ENCODE results near the gene SLCO3A1.
"Not testable (repeated sequence)": the region's sequence is repeated elsewhere in the genome, so short reads cannot be mapped to it uniquely, and the experiment has no call there.

Gene SLCO3A1

GRCh38 chr15:91940496-91941381, 87.2 kb downstream of the SLCO3A1 start:
- DNase-seq (ENCODE audit: low read depth): no peak

- no peak for DNase-seq (ENCODE audit: low read depth)
Observed at GRCh38 chr15:91941871-91942658, 88.6 kb downstream of the SLCO3A1 start.

DNA sequence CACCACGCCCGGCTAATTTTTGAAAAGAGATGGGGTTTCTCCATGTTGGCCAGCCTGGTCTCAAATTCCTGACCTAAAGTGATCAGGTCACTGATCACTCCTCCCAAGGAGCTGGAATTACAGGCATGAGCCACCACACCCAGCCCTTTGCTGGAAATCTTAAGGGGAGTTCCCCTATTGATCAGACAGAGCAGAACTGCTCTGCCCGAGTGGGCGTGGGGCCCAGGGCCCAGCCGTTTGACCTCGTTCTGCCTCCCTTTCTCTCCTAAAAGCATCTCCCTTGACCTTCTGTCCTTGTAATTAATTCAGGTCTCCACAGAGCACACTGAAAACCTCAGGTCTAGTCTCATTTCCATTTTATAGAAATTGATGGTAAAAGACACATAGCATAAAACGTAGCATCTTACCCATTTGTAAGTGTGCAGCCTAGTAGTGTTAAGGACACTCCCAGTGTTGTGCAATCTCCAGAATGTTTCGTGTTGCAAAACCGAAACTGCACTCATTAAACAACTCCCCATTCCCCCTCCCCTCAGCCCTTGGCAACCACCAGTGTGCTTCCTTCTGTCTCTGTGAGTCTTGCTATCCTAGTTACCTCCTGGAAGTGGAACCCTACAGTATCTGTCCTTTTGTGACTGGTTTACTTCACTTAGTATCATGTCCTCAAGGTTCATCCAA, 89.3 kb downstream of the SLCO3A1 start:
- DNase-seq (ENCODE audit: low read depth): no peak

DNA sequence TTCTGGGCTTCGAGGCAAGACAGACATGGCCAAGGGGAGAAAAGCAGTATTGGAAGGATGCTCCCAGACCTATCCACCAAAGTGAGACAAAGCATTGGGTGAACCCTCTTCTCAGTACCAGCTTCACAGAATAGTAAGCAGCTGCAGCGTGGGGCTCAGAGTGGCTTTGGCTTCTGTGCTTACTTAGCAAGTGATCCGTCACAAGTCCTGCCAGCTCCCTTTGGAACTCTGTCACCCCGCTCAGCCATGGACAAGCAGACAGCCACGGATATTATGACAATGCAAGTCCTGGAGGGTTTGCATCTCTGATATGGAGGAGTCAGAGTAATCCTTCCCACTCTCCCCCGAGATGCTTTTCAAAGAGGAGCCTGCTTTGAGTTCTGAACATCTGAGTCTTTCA, 90.8 kb downstream of the SLCO3A1 start:
- no peak for DNase-seq (ENCODE audit: low read depth)

GRCh38 chr15:91945385-91945784, 91.9 kb downstream of the SLCO3A1 start:
- DNase-seq (ENCODE audit: low read depth): no peak

- no peak for DNase-seq (ENCODE audit: low read depth)
Observed at GRCh38 chr15:91946075-91946474, 92.6 kb downstream of the SLCO3A1 start.

- no peak for DNase-seq (ENCODE audit: low read depth)
Observed at GRCh38 chr15:91946581-91947292, 93.2 kb downstream of the SLCO3A1 start.

- no peak for DNase-seq (ENCODE audit: low read depth)
Observed at GRCh38 chr15:91947293-91947679, 93.8 kb downstream of the SLCO3A1 start.

DNA sequence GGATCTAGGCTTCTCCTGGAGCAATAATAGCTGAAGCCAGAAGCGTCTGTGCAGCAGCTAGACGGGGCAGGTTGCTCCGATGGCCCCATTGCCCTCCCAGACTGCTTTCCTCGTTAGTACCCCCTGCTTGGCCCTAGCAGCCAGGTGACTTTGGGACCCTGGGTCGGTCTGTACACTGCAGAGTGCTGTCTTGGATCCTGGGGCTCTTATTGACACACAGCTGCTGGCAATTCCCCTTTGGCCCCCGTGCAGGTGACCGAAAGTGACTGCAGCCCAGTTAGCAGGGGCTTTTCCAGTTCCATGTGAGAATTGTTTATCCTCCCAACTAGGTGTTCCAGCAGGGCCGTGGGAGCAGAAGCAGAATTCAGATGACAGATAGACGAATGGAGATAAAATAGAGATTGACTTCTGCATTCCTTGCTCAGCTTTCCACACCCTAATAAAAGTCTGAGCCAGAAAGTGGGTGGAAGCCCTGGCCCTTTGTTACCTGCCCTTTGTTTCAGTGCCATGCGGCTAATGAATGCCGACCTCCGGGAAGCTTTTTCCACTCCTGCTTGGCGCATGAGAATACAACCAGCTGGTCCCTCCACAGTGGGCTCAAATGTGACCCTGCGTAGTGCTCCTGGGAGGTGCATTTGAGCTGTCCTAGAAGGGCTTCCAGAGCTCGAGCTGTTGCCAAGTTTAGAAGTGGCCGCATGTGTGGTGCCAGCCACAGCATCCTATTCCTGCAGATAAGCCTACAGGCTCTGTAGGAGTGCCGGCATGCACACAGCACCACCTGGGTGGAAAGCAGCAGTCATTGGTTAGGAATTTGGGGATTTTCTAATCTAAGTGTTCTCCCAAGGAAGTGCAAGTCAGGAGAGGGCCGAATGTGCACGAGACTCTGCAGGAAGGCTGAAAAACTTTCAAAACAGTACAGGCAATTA, 94.4 kb downstream of the SLCO3A1 start:
- no peak for DNase-seq (ENCODE audit: low read depth)

DNA sequence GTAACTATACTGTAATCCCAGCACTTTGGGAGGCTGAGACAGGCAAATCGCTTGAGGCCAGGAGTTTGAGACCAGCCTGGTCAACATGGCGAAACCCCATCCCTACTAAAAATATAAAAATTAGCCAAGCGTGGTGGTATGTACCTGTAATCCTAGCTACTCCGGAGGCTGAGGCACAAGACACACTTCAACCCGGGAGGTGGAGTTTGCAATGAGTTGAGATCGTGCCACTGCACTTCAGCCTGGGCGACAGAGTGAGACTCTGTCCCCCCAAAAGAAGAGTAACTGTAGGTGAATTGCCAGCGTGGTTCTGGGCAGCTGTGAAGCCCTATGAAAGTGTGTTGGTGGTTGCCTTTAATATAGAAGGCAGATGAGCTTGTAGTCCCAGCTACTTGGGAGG, 95.9 kb downstream of the SLCO3A1 start:
- no peak for DNase-seq (ENCODE audit: low read depth)

DNA sequence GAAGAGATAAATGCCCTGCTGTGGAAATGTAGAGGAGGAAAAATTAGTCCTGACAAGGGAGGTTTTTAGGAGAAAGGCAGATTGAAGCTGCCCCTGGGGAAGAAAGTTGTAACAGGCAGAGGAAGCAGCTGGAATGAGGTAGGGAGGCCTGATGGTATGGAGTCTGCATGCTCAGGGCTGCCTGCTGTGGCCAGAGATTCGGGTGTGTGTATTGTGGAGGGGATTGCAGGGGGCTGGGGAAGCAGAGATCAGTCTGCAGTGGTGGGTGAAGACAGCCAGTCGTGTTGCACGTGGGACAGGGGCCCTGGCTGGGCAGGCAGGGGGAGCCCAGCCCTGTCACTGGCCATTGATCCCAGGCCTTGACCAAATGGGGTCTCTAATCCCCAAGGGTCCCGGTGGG, 96.5 kb downstream of the SLCO3A1 start:
- DNase-seq (ENCODE audit: low read depth): no peak

GRCh38 chr15:91950631-91951329, 97.3 kb downstream of the SLCO3A1 start:
- DNase-seq (ENCODE audit: low read depth): no peak

DNA sequence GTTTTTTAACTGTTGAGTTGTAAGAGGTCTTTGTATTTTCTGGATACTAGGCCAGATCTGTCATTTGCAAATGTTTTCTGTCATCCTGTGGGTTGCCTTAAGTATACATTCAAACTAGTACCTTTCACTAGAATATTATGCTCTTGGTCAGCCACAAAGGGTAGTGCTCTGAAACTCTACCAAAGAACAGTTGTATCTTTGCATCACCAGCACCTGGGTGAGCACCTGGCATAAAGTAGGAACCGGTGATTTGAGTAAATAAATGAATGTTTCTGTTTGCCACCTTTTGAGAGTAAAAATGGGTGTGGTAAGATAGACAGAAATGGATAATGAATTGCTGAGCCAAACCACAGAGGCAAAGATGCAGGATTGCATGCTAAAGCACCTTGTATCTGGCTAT, 98.7 kb downstream of the SLCO3A1 start:
- no peak for DNase-seq (ENCODE audit: low read depth)

DNA sequence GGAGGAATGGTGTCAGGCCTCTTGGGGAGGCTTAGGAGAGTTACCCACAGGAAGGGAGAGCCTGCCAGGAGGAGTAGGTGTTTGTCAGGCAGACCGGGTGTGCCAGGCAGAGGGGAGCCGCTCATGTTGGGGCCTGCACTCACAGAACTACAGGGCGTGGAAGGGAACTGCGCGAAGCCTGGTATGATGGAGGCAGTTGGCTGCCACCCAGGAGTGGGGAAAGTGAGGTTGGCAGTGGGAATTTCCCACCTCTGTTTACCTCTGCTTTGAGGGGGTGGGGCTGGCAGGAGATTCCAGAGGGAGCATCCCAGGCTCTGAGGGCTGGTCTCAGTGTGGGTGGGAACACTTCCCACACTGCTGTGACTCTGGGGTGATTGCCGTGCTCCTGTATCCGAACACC, 99.9 kb downstream of the SLCO3A1 start:
- DNase-seq (ENCODE audit: low read depth): no peak

GRCh38 chr15:91954292-91954691, 100.8 kb downstream of the SLCO3A1 start:
- no peak for DNase-seq (ENCODE audit: low read depth)

DNA sequence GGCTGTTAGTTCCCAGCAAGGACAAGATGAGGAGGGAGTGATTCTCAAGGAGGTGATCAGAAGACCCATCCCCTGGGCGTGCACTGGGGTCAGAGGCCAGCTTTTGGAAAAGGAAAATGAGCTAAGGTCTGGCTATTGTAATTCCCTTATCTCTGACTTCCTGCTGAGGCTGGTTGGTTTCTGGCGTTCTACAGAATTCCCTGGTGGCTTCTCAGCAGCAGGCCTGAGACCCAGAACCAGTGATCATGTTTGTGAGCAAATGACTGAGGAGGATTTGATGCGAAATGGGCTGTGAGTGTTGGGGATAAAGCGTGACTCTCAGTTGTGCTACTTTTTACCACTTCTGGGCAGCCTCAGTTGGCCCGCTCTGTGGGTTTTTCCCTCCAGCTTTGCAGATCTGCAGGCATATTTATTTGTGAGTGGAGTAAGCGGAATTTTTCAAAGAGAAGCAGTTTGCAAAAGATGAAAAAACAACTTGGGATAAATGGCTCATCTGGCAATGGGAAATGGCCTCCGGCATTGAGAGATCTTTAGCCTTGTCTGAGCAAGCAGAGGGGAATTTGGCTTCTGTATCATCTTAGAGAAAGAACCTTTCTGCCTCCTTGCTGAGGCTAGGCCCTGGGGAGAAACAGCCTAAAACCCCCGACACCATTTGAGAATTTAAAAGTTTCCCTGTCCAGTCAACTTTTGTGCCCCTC, 102.7 kb downstream of the SLCO3A1 start:
- DNase-seq (ENCODE audit: low read depth): no peak

- no peak for DNase-seq (ENCODE audit: low read depth)
Observed at GRCh38 chr15:91961357-91961756, 107.8 kb downstream of the SLCO3A1 start.

DNA sequence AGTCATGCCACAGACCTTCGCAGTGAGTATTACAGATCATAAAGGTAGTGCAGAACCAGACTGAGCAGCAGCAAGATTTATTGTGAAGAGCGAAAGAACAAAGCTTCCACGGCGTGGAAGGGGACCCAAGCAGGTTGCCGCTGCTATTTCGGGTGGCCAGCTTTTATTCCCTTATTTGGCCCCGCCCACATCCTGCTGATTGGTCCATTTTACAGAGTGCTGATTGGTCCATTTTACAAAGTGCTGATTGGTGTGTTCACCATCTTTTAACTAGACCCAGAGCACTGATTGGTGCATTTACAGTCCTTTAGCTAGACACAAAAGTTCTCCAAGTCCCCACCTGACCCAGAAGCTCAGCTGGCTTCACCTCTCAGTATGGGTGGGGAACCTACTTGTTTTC, 110.2 kb downstream of the SLCO3A1 start:
- not testable (repeated sequence) for DNase-seq (ENCODE audit: low read depth)

- no peak for DNase-seq (ENCODE audit: low read depth)
Observed at GRCh38 chr15:91965501-91966193, 112.1 kb downstream of the SLCO3A1 start.
